HCT116 (cell line): ENCODE measurements around the gene TLX2. TPM values are rescaled to one million over a fixed set of nuclear protein-coding genes. Genes with fewer than 3 reads are reported as not detected.
A peak's percentile ranks its signal among the peaks of the same experiment; 100 is the strongest.

ENCODE experiments used
- ATAC-seq: fragments of 200-7000 bp; cut with Tn5 transposase; 2 replicates; pipeline ENCODE4 v1.9.1; 2020; ENCODE audit warnings: mild to moderate bottlenecking, moderate library complexity
- BruUV-seq: library from RNA; stranded (reverse); fragments of 400-500 nt; replicated peaks from 2 replicates; lab custom pipeline; 2021; lab: Mats Ljungman, UMichigan
- CTCF ChIA-PET: fragments of 300-600 bp; sonication (Branson Sonifier 250); formaldehyde crosslinking; loops from one replicate; lab custom pipeline; 2021; ENCODE audit warnings: antibody characterized with exemption; lab: Charles Lee
- POLR2A ChIA-PET: fragments of 300-600, 350-600 bp; sonication (Branson Sonifier 250); formaldehyde crosslinking; loops from one replicate; lab custom pipeline; 2021; ENCODE audit warnings: antibody characterized with exemption; lab: Charles Lee
- RAD21 ChIA-PET, 2 experiments: fragments of 300-600 bp; sonication (Branson Sonifier 250); formaldehyde crosslinking; loops; one replicate each; lab custom pipeline; 2023; ENCODE audit warnings: low total read pairs in 2 of 2; ENCODE audit not compliant: uncharacterized antibody in 2 of 2, unreplicated experiment in 2 of 2, low non-redundant PET in 1 of 2; lab: Charles Lee
- DNase-seq: peaks from one replicate; pipeline ENCODE4 v3.0.0-alpha.2; 2010; ENCODE audit warnings: low read depth, low spot score
- H2AFZ ChIP-seq: fragments of 200-600 bp; shearing (Covaris generic), sonication (generic); 2 replicates; pipeline ENCODE4 v1.6.1; 2017; ENCODE audit warnings: low read depth, mixed run types, mixed read lengths, antibody characterized with exemption, low read length; ENCODE audit not compliant: poor library complexity, severe bottlenecking
- H3K27ac ChIP-seq: 2 replicates; pipeline ENCODE4 v1.5.1; 2012; ENCODE audit warnings: low read depth, low read length
- H3K27me3 ChIP-seq: fragments of 200-600 bp; sonication (generic); 2 replicates; pipeline ENCODE4 v1.6.1; 2016; ENCODE audit warnings: mixed run types, low read length, mixed read lengths; ENCODE audit not compliant: insufficient read depth
- H3K36me3 ChIP-seq, 2 experiments: fragments of 200-500 bp in 1 of 2; fragments of 200-600 bp in 1 of 2; sonication (Bioruptor generic) in 1 of 2; sonication (generic) in 1 of 2; 2 replicates each; pipeline versions ENCODE4 v1.5.1 to v1.6.1; 2014 to 2016; ENCODE audit warnings: low read length in 2 of 2, inconsistent platforms in 1 of 2, mixed read lengths in 1 of 2, mixed run types in 1 of 2; ENCODE audit not compliant: insufficient read depth in 2 of 2, control insufficient read depth in 1 of 2
- H3K4me1 ChIP-seq, 2 experiments: fragments of 200-600 bp in 1 of 2; sonication (generic) in 1 of 2; 2 replicates each; pipeline versions ENCODE4 v1.5.1 to v1.6.1; 2012 to 2017; ENCODE audit warnings: low read length in 2 of 2, inconsistent platforms in 1 of 2, mild to moderate bottlenecking in 1 of 2, mixed read lengths in 1 of 2, mixed run types in 1 of 2, moderate library complexity in 1 of 2; ENCODE audit not compliant: insufficient read depth in 2 of 2, control insufficient read depth in 1 of 2
- H3K4me2 ChIP-seq: fragments of 200-600 bp; sonication (generic); 2 replicates; pipeline ENCODE4 v1.6.1; 2017; ENCODE audit warnings: mixed run types, low read length, mixed read lengths
- H3K4me3 ChIP-seq, 2 experiments: fragments of 200-600 bp in 1 of 2; sonication (generic) in 1 of 2; replicated peaks in 1 of 2; 2 replicates each; pipeline ENCODE4 v1.5.1; 2011 to 2016; ENCODE audit warnings: low read length in 2 of 2, control low read depth in 1 of 2, low read depth in 1 of 2, mild to moderate bottlenecking in 1 of 2, mixed read lengths in 1 of 2, mixed run types in 1 of 2
- H3K79me2 ChIP-seq: fragments of 200-600 bp; sonication (generic); 2 replicates; pipeline ENCODE4 v1.6.1; 2017; ENCODE audit warnings: mild to moderate bottlenecking, mixed run types, low read length, moderate library complexity, mixed read lengths; ENCODE audit not compliant: insufficient read depth
- H3K9ac ChIP-seq: fragments of 200-600 bp; sonication (generic); 2 replicates; pipeline ENCODE4 v1.6.1; 2016; ENCODE audit warnings: low read length, mixed read lengths
- H3K9me2 ChIP-seq: fragments of 200-600 bp; sonication (generic), shearing (Covaris generic); 2 replicates; pipeline ENCODE4 v1.6.1; 2017; ENCODE audit warnings: mixed run types, mild to moderate bottlenecking, moderate library complexity; ENCODE audit not compliant: insufficient read depth
- H3K9me3 ChIP-seq, 2 experiments: fragments of 200-500 bp in 1 of 2; fragments of 200-600 bp in 1 of 2; sonication (Bioruptor generic) in 1 of 2; sonication (generic) in 1 of 2; 2 replicates each; pipeline ENCODE4 v1.6.1; 2014 to 2017; ENCODE audit warnings: low read length in 2 of 2, mixed read lengths in 2 of 2, inconsistent platforms in 1 of 2, low read depth in 1 of 2, mild to moderate bottlenecking in 1 of 2, mixed run types in 1 of 2, moderate library complexity in 1 of 2; ENCODE audit not compliant: control insufficient read depth in 1 of 2, insufficient read depth in 1 of 2
- H4K20me1 ChIP-seq: fragments of 200-600 bp; sonication (generic), shearing (Covaris generic); 2 replicates; pipeline ENCODE4 v1.6.1; 2017; ENCODE audit warnings: mixed run types, mild to moderate bottlenecking, moderate library complexity; ENCODE audit not compliant: insufficient read depth
- CBX3 ChIP-seq: IDR thresholded peaks from 2 replicates; pipeline ENCODE4 v1.6.1; 2012; ENCODE audit warnings: low read depth
- EGR1 ChIP-seq: IDR thresholded peaks from 2 replicates; pipeline ENCODE4 v1.6.1; 2012; ENCODE audit warnings: low read depth
- ELF1 ChIP-seq: IDR thresholded peaks from 2 replicates; pipeline ENCODE4 v1.6.1; 2012; ENCODE audit warnings: low read depth, borderline replicate concordance
- FOSL1 ChIP-seq: IDR thresholded peaks from 2 replicates; pipeline ENCODE4 v1.6.1; 2012; ENCODE audit warnings: low read depth
- JUND ChIP-seq: IDR thresholded peaks from 2 replicates; pipeline ENCODE4 v1.6.1; 2012
- POLR2A ChIP-seq: IDR thresholded peaks from 2 replicates; pipeline ENCODE4 v1.7.0; 2011; ENCODE audit warnings: borderline replicate concordance; ENCODE audit not compliant: insufficient read depth, insufficient read length; ENCODE audit errors: extremely low read depth
- POLR2AphosphoS5 ChIP-seq: IDR thresholded peaks from 2 replicates; pipeline ENCODE4 v1.6.1; 2011; ENCODE audit warnings: mild to moderate bottlenecking, low read depth, low read length, moderate library complexity
- RAD21 ChIP-seq: IDR thresholded peaks from 2 replicates; pipeline ENCODE4 v1.6.1; 2012; ENCODE audit warnings: low read depth, mild to moderate bottlenecking
- TCF7L2 ChIP-seq: IDR thresholded peaks from 2 replicates; pipeline ENCODE4 v1.7.0; 2011; ENCODE audit warnings: borderline replicate concordance, inconsistent platforms; ENCODE audit not compliant: insufficient read depth, insufficient read length; ENCODE audit errors: extremely low read depth
- YY1 ChIP-seq: IDR thresholded peaks from 2 replicates; pipeline ENCODE4 v1.6.1; 2011; ENCODE audit warnings: low read length, low read depth, moderate library complexity, mild to moderate bottlenecking; ENCODE audit not compliant: insufficient replicate concordance; ENCODE audit errors: extremely low read depth
- intact Hi-C: fragments of 100-400 bp; cut with micrococcal nuclease; formaldehyde crosslinking; loops from 2 replicates; pipeline ENCODE4 v1.10.0; 2022
- total RNA-seq: library from RNA; stranded (reverse); gene quantifications from one replicate; pipeline ENCODE4 v1.2.1, GENCODE V29; 2021; ENCODE audit not compliant: unreplicated experiment
- TF ChIP-seq, protein P1 (sequence below): IDR thresholded peaks from 2 replicates; pipeline ENCODE4 v1.6.1; 2012
- TF ChIP-seq, protein P2 (sequence below), 3 experiments: fragments of 200-600 bp in 1 of 3; sonication (generic) in 1 of 3; IDR thresholded peaks in 2 of 3; conservative IDR thresholded peaks in 1 of 3; 2 replicates each; pipeline ENCODE4 v1.5.1; 2012 to 2017; ENCODE audit warnings: low read depth in 2 of 3, low read length in 2 of 3, antibody characterized with exemption in 1 of 3, borderline replicate concordance in 1 of 3, control low read depth in 1 of 3, mild to moderate bottlenecking in 1 of 3, mixed read lengths in 1 of 3, mixed run types in 1 of 3, moderate library complexity in 1 of 3; ENCODE audit not compliant: insufficient read depth in 1 of 3
- TF ChIP-seq, protein P3 (sequence below): IDR thresholded peaks from 2 replicates; pipeline ENCODE4 v1.6.1; 2012; ENCODE audit warnings: low read depth
- TF ChIP-seq, protein P4 (sequence below): IDR thresholded peaks from 2 replicates; pipeline ENCODE4 v1.6.1; 2011; ENCODE audit warnings: mild to moderate bottlenecking, low read length, moderate library complexity; ENCODE audit not compliant: insufficient replicate concordance; ENCODE audit errors: extremely low read depth

The TLX2 gene
- total RNA-seq, 1 experiment from 2014 or later, result not detected

DNA sequence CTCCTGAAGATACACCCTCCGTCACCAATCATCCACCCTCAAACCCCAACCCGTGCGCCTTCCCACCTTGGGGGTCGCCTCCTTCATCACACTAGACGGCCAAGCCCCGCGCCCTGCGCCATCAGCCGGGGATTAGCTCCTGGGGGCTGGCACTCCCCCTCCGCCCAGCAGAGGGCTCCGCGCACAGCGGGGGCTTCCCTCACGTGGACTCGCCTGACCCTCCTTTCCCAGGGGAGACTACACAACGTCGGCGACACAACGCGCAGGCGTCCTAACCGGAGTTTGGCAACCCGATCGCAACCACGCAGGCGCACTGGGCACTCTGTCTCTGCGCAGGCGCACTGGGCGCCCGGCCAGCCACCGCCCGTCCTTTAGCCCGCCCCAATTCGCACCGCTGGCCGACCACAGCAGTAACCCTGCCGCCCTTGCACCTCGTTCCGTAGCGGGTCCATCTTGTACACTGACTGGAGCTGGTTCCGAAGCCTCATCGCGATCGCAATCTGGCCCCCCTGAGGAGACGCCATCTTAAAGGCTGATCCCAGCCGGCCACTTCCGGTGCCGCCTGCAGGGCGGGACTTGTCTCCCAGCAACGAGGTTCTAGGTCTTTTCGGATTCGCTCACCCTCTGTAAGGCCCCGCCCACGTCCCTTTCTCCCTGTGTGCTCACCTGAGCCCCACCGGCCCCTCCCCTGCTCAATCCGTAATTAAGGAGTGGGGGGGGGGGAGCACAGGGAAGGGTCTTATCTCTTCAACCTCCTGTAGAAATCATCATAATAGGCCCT lies 6.9 kb upstream of the TLX2 start, which contains the start of gene PCGF1:
PCGF1 (minus strand) TSS at position 551 of the 781 bp plus-strand sequence; CDS start at position 524, 27 bp downstream.
- intact Hi-C loops, result no loop called here
- DNase-seq, result peak; percentile 96
- POLR2A ChIA-PET, result interaction anchor here (0.9 to 1.8 kb wide), 5 partner anchors 19 to 53 kb away, joined by 3 to 7 read pairs (median 3); partner anchors contain the start of genes AUP1, DQX1, HTRA2 and INO80B

More for the DNA sequence above, 6.9 kb upstream of the TLX2 start, which contains the start of gene PCGF1:
- Histone ChIP-seq H3K4me1 (peaks cover 22 to 46% of the 10 kb centered on the region in 2 experiments), H3K4me3 (peak within 1 kb of the TSS; percentile 85 to 93), H3K27me3 (no peaks in the 10 kb centered on the region), H3K27ac (peak within 1 kb of the TSS; percentile 91), H3K36me3 (peaks cover 3 to 16% of the 10 kb centered on the region in 2 experiments; a peak in 2 of 4 replicates), H3K4me2 (peak within 1 kb of the TSS; percentile 99), H3K9ac (peak within 1 kb of the TSS; percentile 85), H3K9me3 (no peaks in the 10 kb centered on the region), H2AFZ (no peak within 1 kb of the TSS), H3K9me2 (no peaks in the 10 kb centered on the region), H4K20me1 (no peaks in the 10 kb centered on the region), H3K79me2 (peaks cover 22% of the 10 kb centered on the region)
- RAD21 ChIA-PET, result no interaction called here
- ATAC-seq, result peak; percentile 83
- BruUV-seq, result no TSS peak
- TF ChIP-seq POLR2A (peak; percentile 46), CBX3 (no peak), POLR2AphosphoS5 (peak; percentile 57), EGR1 (no peak), ELF1 (no peak), JUND (no peak), RAD21 (no peak), FOSL1 (no peak), TCF7L2 (peak; percentile 7), YY1 (peak; percentile 94)
- TF ChIP-seq, protein P1, sequence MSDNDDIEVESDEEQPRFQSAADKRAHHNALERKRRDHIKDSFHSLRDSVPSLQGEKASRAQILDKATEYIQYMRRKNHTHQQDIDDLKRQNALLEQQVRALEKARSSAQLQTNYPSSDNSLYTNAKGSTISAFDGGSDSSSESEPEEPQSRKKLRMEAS, result no peak
- TF ChIP-seq, protein P2, sequence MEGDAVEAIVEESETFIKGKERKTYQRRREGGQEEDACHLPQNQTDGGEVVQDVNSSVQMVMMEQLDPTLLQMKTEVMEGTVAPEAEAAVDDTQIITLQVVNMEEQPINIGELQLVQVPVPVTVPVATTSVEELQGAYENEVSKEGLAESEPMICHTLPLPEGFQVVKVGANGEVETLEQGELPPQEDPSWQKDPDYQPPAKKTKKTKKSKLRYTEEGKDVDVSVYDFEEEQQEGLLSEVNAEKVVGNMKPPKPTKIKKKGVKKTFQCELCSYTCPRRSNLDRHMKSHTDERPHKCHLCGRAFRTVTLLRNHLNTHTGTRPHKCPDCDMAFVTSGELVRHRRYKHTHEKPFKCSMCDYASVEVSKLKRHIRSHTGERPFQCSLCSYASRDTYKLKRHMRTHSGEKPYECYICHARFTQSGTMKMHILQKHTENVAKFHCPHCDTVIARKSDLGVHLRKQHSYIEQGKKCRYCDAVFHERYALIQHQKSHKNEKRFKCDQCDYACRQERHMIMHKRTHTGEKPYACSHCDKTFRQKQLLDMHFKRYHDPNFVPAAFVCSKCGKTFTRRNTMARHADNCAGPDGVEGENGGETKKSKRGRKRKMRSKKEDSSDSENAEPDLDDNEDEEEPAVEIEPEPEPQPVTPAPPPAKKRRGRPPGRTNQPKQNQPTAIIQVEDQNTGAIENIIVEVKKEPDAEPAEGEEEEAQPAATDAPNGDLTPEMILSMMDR (IDR thresholded peaks at IDR 0.05 in 2 of 3, conservative IDR thresholded peaks at IDR 0.05 in 1 of 3; ENCODE audit: borderline replicate concordance in 1 of 3, insufficient read depth in 1 of 3, low read depth in 2 of 3, low read length in 2 of 3), result peak in 2 of 3 experiments; percentile 25 to 32; a peak in 1 of 6 replicates
- TF ChIP-seq, protein P3, sequence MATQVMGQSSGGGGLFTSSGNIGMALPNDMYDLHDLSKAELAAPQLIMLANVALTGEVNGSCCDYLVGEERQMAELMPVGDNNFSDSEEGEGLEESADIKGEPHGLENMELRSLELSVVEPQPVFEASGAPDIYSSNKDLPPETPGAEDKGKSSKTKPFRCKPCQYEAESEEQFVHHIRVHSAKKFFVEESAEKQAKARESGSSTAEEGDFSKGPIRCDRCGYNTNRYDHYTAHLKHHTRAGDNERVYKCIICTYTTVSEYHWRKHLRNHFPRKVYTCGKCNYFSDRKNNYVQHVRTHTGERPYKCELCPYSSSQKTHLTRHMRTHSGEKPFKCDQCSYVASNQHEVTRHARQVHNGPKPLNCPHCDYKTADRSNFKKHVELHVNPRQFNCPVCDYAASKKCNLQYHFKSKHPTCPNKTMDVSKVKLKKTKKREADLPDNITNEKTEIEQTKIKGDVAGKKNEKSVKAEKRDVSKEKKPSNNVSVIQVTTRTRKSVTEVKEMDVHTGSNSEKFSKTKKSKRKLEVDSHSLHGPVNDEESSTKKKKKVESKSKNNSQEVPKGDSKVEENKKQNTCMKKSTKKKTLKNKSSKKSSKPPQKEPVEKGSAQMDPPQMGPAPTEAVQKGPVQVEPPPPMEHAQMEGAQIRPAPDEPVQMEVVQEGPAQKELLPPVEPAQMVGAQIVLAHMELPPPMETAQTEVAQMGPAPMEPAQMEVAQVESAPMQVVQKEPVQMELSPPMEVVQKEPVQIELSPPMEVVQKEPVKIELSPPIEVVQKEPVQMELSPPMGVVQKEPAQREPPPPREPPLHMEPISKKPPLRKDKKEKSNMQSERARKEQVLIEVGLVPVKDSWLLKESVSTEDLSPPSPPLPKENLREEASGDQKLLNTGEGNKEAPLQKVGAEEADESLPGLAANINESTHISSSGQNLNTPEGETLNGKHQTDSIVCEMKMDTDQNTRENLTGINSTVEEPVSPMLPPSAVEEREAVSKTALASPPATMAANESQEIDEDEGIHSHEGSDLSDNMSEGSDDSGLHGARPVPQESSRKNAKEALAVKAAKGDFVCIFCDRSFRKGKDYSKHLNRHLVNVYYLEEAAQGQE, result no peak
- TF ChIP-seq, protein P4, sequence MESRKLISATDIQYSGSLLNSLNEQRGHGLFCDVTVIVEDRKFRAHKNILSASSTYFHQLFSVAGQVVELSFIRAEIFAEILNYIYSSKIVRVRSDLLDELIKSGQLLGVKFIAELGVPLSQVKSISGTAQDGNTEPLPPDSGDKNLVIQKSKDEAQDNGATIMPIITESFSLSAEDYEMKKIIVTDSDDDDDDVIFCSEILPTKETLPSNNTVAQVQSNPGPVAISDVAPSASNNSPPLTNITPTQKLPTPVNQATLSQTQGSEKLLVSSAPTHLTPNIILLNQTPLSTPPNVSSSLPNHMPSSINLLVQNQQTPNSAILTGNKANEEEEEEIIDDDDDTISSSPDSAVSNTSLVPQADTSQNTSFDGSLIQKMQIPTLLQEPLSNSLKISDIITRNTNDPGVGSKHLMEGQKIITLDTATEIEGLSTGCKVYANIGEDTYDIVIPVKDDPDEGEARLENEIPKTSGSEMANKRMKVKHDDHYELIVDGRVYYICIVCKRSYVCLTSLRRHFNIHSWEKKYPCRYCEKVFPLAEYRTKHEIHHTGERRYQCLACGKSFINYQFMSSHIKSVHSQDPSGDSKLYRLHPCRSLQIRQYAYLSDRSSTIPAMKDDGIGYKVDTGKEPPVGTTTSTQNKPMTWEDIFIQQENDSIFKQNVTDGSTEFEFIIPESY, result no peak
- CTCF ChIA-PET, result no interaction called here
